ENCODE data around the gene EIF2B2. TPM values are rescaled to one million over a fixed set of nuclear protein-coding genes. Genes with fewer than 3 reads are reported as not detected.

EIF2B2 gene
- total RNA-seq, 1 experiment from 2014 or later: 96.8 TPM

DNA sequence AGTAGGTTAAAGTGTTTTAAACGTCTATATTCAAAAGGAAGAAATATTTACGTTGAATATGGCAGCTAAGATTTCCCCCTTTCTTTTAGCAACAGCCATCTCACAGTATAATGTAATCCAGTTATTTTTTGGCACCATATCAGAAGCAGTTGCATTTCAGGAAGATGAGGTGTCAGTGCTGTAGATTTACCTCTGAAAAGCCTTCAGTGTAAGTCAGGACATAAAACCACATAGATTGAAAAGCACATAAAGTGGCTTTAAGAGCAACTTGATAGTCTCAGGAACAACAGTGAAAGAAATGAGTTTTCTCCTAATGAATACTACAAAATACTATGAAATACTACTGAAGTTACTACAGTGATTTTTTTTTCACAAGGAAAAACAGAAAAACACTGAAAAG, 41.6 kb downstream of the EIF2B2 start:
- H3K4me1 ChIP-seq (ENCODE audit: insufficient read depth, low read length): peaks cover 35% of the 10 kb centered on the region
- no peaks in the 10 kb centered on the region for H4K20me1 ChIP-seq (ENCODE audit: low read length)
- H3K4me3 ChIP-seq (ENCODE audit: low read length): no peak overlapping the region
- peak overlapping the region; percentile 39 for H3K4me2 ChIP-seq (ENCODE audit: low read length)
- POLR2A ChIA-PET (ENCODE audit: unreplicated experiment): no interaction called here
- H3K36me3 ChIP-seq (ENCODE audit: low read depth, low read length): peaks cover 8% of the 10 kb centered on the region; the same call in 1 of the 2 replicates
- peaks cover 41% of the 10 kb centered on the region for H3K79me2 ChIP-seq (ENCODE audit: low read length)
- H3K27ac ChIP-seq (ENCODE audit: low read length): no peak overlapping the region
- TF ChIP-seq EZH2phosphoT487 (IDR thresholded peaks at IDR 0.05; ENCODE audit: borderline replicate concordance, low read length): no peak
- TF ChIP-seq EZH2 (IDR thresholded peaks at IDR 0.05; ENCODE audit: low read length, unreplicated experiment): no peak
- TF ChIP-seq, protein P1, sequence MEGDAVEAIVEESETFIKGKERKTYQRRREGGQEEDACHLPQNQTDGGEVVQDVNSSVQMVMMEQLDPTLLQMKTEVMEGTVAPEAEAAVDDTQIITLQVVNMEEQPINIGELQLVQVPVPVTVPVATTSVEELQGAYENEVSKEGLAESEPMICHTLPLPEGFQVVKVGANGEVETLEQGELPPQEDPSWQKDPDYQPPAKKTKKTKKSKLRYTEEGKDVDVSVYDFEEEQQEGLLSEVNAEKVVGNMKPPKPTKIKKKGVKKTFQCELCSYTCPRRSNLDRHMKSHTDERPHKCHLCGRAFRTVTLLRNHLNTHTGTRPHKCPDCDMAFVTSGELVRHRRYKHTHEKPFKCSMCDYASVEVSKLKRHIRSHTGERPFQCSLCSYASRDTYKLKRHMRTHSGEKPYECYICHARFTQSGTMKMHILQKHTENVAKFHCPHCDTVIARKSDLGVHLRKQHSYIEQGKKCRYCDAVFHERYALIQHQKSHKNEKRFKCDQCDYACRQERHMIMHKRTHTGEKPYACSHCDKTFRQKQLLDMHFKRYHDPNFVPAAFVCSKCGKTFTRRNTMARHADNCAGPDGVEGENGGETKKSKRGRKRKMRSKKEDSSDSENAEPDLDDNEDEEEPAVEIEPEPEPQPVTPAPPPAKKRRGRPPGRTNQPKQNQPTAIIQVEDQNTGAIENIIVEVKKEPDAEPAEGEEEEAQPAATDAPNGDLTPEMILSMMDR (conservative IDR thresholded peaks at IDR 0.05; ENCODE audit: low read depth, low read length): no peak
- no peaks in the 10 kb centered on the region for H3K27me3 ChIP-seq (ENCODE audit: low read length)
- CTCF ChIA-PET: no interaction called here
- no peaks in the 10 kb centered on the region for H3K9me2 ChIP-seq (replicated peaks; ENCODE audit: low read length)
- no TSS peak for BruUV-seq (replicated peaks)
- H2AFZ ChIP-seq (ENCODE audit: low read length): no peak overlapping the region
- H3K9ac ChIP-seq (ENCODE audit: low read length): no peak overlapping the region
- no peaks in the 10 kb centered on the region for H3F3A ChIP-seq (ENCODE audit: low read length, unreplicated experiment)
- intact Hi-C loops (cut with micrococcal nuclease): loop anchor here (1.0 kb wide), 1 partner anchor 12 kb away; no protein-coding TSS in a partner anchor
- peak; percentile 74 for DNase-seq
- no peaks in the 10 kb centered on the region for H3K9me3 ChIP-seq (ENCODE audit: low read length)
- ATAC-seq: peak; percentile 74

DNA sequence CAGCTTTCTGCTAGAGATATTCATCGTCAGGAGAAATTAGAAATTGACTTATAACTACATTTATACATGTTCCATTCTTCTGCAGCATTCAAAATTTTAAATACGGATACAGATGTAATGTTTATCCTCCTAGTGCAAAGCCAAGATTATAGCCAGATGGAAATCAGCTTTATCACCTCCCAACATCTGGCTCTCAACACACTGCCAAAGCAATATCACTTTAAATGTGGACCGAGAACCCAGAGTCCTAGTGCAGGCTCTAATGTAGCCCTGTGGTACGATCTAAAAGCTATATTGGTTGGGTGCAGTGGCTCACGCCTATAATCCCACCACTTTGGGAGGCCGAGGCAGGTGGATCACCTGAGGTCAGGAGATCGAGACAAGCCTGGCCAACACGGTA, 42.0 kb downstream of the EIF2B2 start:
- TF ChIP-seq EZH2 (IDR thresholded peaks at IDR 0.05; ENCODE audit: low read length, unreplicated experiment) (no peak), EZH2phosphoT487 (IDR thresholded peaks at IDR 0.05; ENCODE audit: borderline replicate concordance, low read length) (no peak)
- TF ChIP-seq, protein P1 (conservative IDR thresholded peaks at IDR 0.05; ENCODE audit: low read depth, low read length): no peak
- peaks cover 46% of the 10 kb centered on the region for H3K79me2 ChIP-seq (ENCODE audit: low read length)
- peak overlapping the region; percentile 39 for H3K4me2 ChIP-seq (ENCODE audit: low read length)
- H3K9me3 ChIP-seq (ENCODE audit: low read length): no peaks in the 10 kb centered on the region
- H3K4me1 ChIP-seq (ENCODE audit: insufficient read depth, low read length): peaks cover 35% of the 10 kb centered on the region
- H2AFZ ChIP-seq (ENCODE audit: low read length): no peak overlapping the region
- intact Hi-C loops (cut with micrococcal nuclease): loop anchor here (1.0 kb wide), 1 partner anchor 12 kb away; no protein-coding TSS in a partner anchor
- peaks cover 12% of the 10 kb centered on the region; the same call in 1 of the 2 replicates for H3K36me3 ChIP-seq (ENCODE audit: low read depth, low read length)
- ChIA-PET CTCF (no interaction called here), POLR2A (ENCODE audit: unreplicated experiment) (no interaction called here)
- no peak overlapping the region for H3K9ac ChIP-seq (ENCODE audit: low read length)
- no TSS peak for BruUV-seq (replicated peaks)
- DNase-seq: no peak
- H3K27ac ChIP-seq (ENCODE audit: low read length): no peak overlapping the region
- H3F3A ChIP-seq (ENCODE audit: low read length, unreplicated experiment): no peaks in the 10 kb centered on the region
- H3K4me3 ChIP-seq (ENCODE audit: low read length): no peak overlapping the region
- no peak for ATAC-seq
- H4K20me1 ChIP-seq (ENCODE audit: low read length): no peaks in the 10 kb centered on the region
- no peaks in the 10 kb centered on the region for H3K27me3 ChIP-seq (ENCODE audit: low read length)
- H3K9me2 ChIP-seq (replicated peaks; ENCODE audit: low read length): no peaks in the 10 kb centered on the region

DNA sequence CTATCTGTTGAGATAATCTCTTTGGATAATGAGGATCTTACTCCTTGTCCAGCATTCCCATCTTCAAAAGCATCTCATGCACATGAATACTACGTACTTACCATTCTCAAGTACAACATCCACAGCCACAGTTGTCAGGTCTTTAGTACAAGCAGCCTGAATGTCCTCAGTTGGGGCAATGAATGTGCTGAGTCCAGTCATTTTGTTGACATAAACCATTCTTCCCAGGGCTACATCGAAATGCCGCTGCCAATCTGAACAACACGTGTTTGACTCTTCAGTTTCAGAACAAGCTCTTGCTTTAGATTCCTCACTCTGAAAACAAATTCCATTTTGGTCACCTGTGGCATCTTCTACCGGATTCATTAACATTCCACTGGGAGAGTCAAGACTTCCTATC, 43.6 kb downstream of the EIF2B2 start:
- ChIA-PET CTCF (no interaction called here), POLR2A (ENCODE audit: unreplicated experiment) (no interaction called here)
- TF ChIP-seq EZH2phosphoT487 (IDR thresholded peaks at IDR 0.05; ENCODE audit: borderline replicate concordance, low read length) (no peak), EZH2 (IDR thresholded peaks at IDR 0.05; ENCODE audit: low read length, unreplicated experiment) (no peak)
- TF ChIP-seq, protein P1 (conservative IDR thresholded peaks at IDR 0.05; ENCODE audit: low read depth, low read length): no peak
- H3K27ac ChIP-seq (ENCODE audit: low read length): no peak overlapping the region
- no peaks in the 10 kb centered on the region for H3K9me2 ChIP-seq (replicated peaks; ENCODE audit: low read length)
- no peak for ATAC-seq
- no peaks in the 10 kb centered on the region for H3F3A ChIP-seq (ENCODE audit: low read length, unreplicated experiment)
- BruUV-seq (replicated peaks): no TSS peak
- no peak for DNase-seq
- H3K4me2 ChIP-seq (ENCODE audit: low read length): no peak overlapping the region
- no peaks in the 10 kb centered on the region for H4K20me1 ChIP-seq (ENCODE audit: low read length)
- no peaks in the 10 kb centered on the region for H3K9me3 ChIP-seq (ENCODE audit: low read length)
- H3K4me1 ChIP-seq (ENCODE audit: insufficient read depth, low read length): peaks cover 41% of the 10 kb centered on the region
- no peaks in the 10 kb centered on the region for H3K27me3 ChIP-seq (ENCODE audit: low read length)
- H3K9ac ChIP-seq (ENCODE audit: low read length): no peak overlapping the region
- H3K79me2 ChIP-seq (ENCODE audit: low read length): peaks cover 58% of the 10 kb centered on the region
- H3K36me3 ChIP-seq (ENCODE audit: low read depth, low read length): peaks cover 14% of the 10 kb centered on the region; the same call in 1 of the 2 replicates
- no peak overlapping the region for H2AFZ ChIP-seq (ENCODE audit: low read length)
- no peak overlapping the region for H3K4me3 ChIP-seq (ENCODE audit: low read length)
- intact Hi-C loops (cut with micrococcal nuclease): no loop called here
